Measurements from ENCODE around the gene ERC1. TPM values are rescaled to one million over a fixed set of nuclear protein-coding genes. Genes with fewer than 3 reads are reported as not detected.

Gene ERC1
- total and polyA plus RNA-seq, 12 donors: 6.5 to 67.5 (median 47.5) TPM

- Histone ChIP-seq H3K4me3 (no peak overlapping the region), H3K27ac (no peak overlapping the region), H3K9me3 (no peaks in the 10 kb centered on the region), H3K36me3 (peaks cover 0 to 67% (median 7%) of the 10 kb centered on the region in 9 donors), H3K4me1 (peaks cover 0 to 8% (median 0%) of the 10 kb centered on the region in 9 donors), H3K27me3 (no peaks in the 10 kb centered on the region)
- DNase-seq (no peak), ATAC-seq (no peak)
- WGBS, 2 donors: 94 to 95% methylated on average over 2 of the region's 2 CpGs
- intact Hi-C loops (cut with DNase I): no loop called here
- TF ChIP-seq CTCF (IDR thresholded peaks at IDR 0.05): no peak
Observed at GRCh38 chr12:1182069-1182468, 191.0 kb downstream of the ERC1 start.

DNA sequence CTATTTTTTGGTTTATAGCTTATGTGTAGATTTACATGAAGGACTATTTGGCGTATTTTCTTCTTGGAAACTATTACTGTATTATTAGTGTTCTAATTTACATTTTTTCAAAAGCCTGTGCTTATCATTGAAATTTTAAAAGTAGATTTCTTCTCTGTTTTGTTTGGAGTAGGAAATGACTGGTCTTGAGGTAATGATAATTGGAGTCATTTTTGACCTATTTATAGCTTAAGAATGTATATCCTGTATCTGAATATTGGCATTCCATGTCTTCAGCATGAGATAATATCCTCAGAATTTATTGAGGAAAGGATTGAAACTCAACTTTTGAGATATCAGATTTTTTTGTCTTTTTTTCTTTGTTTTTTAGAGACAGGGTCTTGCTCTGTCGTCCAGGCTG, 193.4 kb downstream of the ERC1 start:
- no peak overlapping the region for H3K4me3 ChIP-seq
- no peaks in the 10 kb centered on the region for H3K27me3 ChIP-seq
- intact Hi-C loops (cut with DNase I): no loop called here
- TF ChIP-seq CTCF (IDR thresholded peaks at IDR 0.05): no peak
- WGBS, 2 donors: 69 to 79% methylated on average over 2 of the region's 2 CpGs
- peak overlapping the region in 1 of 10 donors; percentile 32 for H3K27ac ChIP-seq
- peaks cover 0 to 8% (median 0%) of the 10 kb centered on the region in 9 donors for H3K4me1 ChIP-seq
- DNase-seq (no peak), ATAC-seq (no peak)
- H3K36me3 ChIP-seq: peaks cover 0 to 91% (median 7%) of the 10 kb centered on the region in 9 donors
- H3K9me3 ChIP-seq: no peaks in the 10 kb centered on the region

- Histone ChIP-seq H3K27me3 (no peaks in the 10 kb centered on the region), H3K36me3 (peaks cover 0 to 99% (median 7%) of the 10 kb centered on the region in 9 donors), H3K4me1 (peaks cover 0 to 8% (median 0%) of the 10 kb centered on the region in 9 donors), H3K27ac (no peak overlapping the region), H3K9me3 (no peaks in the 10 kb centered on the region), H3K4me3 (no peak overlapping the region)
- intact Hi-C loops (cut with DNase I): no loop called here
- no peak for TF ChIP-seq CTCF (IDR thresholded peaks at IDR 0.05)
- DNase-seq: no peak
- no peak for ATAC-seq
- 82 to 89% methylated on average over 3 of the region's 3 CpGs for WGBS, 2 donors
Observed at GRCh38 chr12:1185460-1186182, 194.6 kb downstream of the ERC1 start.

DNA sequence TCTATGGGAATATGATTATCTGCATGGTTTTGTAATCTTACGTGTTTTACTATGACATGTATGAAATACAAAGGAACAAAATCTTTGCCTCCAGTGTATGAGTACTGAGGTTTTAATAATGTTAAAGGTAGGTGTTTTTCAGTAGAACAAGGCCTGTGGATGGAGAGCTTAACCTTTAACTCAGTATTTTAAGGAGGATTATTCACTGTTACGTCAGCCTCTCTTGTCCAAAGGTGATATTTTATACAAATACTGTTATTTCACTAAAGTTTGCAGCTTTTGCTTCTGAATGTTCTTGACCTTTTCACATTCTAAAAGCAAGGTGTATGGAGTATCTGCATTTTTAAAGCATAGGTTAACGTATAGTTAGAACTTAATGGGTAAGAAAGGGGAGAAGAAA, 195.3 kb downstream of the ERC1 start:
- no peak for TF ChIP-seq CTCF (IDR thresholded peaks at IDR 0.05)
- 98% methylated on average over 3 of the region's 3 CpGs for WGBS, 2 donors
- no peak for DNase-seq
- no peak overlapping the region for H3K27ac ChIP-seq
- no peak for ATAC-seq
- peaks cover 0 to 8% (median 0%) of the 10 kb centered on the region in 9 donors for H3K4me1 ChIP-seq
- H3K36me3 ChIP-seq: peaks cover 0 to 99% (median 7%) of the 10 kb centered on the region in 9 donors
- H3K4me3 ChIP-seq: no peak overlapping the region
- H3K9me3 ChIP-seq: no peaks in the 10 kb centered on the region
- no peaks in the 10 kb centered on the region for H3K27me3 ChIP-seq
- intact Hi-C loops (cut with DNase I): no loop called here

All from heart right ventricle (tissue), 16 donors.